Measurements from ENCODE around the gene GDE1.

GDE1 gene

DNA sequence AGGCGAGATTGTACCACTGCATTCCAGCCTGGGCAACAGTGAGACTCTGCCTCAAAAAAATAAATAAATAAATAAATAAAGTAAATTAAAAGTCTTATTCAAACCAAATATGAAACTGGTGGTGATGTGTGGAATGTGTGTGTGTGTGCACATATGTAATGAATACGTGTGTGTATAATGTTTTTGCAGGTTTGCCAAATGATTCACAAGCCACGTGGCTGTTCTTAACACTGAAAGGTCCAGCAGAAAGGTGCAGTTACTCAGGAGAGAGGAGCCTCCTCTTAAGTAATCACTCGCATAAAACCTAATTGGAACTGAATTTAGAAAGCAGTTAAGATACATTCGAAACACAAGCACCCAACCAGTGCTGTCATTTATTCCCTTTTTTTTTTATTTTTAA is 22.9 kb downstream of the GDE1 start:
- no peak for DNase-seq (ENCODE audit: low read depth)
- H3K4me3 ChIP-seq (ENCODE audit: low read depth, low read length): no peak overlapping the region

DNA sequence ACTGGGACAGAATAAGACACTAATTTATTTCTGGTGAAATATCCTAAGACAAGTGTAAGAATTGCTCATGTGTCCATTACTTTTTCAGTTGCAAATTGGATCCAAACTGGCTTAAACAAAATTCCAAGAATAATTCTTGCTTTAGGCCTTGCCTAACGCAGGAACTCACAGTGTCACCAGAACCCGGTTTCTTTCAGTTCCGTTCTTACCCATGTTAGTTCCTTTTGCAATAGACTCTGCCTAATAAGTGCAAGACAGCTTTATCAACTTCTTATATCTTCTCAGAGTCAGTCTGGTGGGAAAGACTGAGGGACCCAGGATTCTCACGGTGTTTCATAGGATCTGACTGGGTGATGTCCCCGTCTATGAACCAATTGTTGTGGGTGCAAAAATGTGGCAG is 24.7 kb downstream of the GDE1 start:
- DNase-seq (ENCODE audit: low read depth): no peak

DNA sequence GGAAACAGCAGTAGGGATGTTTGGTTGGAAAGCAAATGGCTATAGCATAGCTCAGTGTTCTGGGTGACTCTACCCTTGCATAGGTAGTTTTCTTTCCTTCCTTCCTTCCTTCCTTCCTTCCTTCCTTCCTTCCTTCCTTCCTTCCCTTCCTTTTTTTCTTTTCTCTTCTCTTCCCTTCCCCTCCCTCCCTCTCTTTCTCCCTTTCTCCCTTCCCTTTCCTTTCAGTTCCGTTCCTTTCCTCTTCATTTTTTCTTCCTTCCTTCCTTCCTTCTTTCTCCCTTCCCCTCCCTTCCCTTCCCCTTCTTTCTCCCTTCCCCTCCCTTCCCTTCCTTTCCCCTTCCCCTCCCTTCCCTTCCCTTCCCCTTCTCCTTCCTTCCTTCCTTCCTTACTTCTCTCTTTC is 31.3 kb downstream of the GDE1 start:
- DNase-seq (ENCODE audit: low read depth): no peak
- no peak overlapping the region for H3K4me3 ChIP-seq (ENCODE audit: low read depth, low read length)

More for the DNA sequence above, 24.7 kb downstream of the GDE1 start:
- H3K4me3 ChIP-seq (ENCODE audit: low read depth, low read length): no peak overlapping the region

DNA sequence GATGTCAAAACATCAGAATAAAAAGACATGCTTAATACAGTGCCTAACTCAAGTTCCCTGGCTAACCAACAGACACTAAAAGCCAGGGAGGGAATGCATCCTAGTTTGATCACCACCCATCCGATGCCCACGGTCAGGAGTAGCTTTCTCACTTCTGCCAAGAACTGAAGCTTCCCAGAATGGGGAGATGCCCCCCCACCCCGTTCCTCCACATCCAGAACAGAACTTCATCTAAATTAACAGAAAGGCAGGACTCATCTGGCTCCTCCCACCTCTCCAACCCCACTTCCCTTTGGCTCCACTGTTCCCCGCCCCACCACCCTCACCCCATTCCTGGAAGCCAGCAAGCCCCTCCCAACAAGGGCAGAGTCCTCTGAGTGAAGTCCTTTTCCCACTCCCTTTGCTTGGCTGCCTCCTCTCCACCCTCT is 33.7 kb downstream of the GDE1 start:
- no peak for DNase-seq (ENCODE audit: low read depth)
- H3K4me3 ChIP-seq (ENCODE audit: low read depth, low read length): no peak overlapping the region

DNA sequence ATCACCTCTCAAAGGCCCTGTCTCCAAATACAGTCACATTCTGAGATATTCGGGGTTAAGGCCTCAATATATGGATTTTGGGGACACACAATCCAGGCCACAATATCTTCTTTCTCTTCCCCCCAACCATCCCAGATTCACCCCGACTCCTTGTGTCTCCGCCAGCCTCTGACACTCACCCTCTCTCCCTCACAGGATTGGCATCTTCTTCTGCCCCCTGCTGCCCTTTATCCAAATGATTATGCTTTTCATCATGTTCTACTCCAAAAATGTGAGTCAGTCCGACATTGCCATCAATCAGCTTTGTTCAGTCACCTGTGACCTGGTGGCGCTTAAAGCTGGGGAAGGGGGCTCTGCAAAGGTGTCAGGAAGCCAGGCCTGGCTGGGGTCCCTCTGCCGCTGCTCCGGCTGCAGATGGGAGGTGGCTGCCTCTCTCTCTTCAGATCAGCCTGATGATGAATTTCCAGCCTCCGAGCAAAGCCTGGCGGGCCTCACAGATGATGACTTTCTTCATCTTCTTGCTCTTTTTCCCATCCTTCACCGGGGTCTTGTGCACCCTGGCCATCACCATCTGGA is 35.1 kb downstream of the GDE1 start:
- no peak overlapping the region for H3K4me3 ChIP-seq (ENCODE audit: low read depth, low read length)
- DNase-seq (ENCODE audit: low read depth): no peak

DNA sequence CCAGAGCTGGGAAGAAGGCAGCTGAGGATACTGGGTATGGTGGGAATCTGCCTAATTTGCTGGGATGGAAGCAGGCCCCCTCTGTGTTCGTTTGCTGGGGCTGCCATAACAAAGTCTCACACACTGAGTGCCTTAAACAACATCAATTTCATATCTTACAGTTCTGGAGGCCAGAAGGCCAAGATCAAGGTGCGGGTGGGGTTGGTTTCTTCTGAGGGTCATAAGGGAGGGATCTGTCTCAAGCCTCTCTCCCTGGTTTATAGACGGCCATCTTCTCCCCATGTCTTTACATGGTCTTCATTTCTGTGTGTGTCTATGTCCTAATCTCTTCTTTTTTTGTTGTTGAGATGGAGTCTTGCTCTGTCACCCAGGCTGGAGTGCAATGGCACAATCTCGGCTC is 35.8 kb downstream of the GDE1 start:
- DNase-seq (ENCODE audit: low read depth): no peak
- H3K4me3 ChIP-seq (ENCODE audit: low read depth, low read length): no peak overlapping the region

DNA sequence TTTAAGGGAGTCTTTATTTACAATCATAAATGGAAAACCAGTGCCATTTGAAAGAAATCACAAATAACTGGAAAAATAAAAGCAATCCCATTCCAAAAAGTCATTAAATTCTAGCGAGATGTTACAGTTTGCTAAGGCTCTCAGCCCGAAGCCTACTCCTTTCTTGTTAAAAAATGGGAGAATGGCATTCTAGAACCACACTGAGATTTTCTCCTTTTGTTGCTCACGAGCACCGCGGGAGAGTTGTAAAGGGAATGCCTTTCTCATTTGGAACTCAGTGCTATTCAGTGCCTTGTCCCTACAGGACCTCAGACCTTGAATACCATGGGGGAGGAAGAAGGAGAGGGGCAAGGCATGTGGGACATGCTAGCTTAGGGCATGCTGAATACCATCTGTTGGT is 36.3 kb downstream of the GDE1 start:
- no peak overlapping the region for H3K4me3 ChIP-seq (ENCODE audit: low read depth, low read length)
- DNase-seq (ENCODE audit: low read depth): no peak

DNA sequence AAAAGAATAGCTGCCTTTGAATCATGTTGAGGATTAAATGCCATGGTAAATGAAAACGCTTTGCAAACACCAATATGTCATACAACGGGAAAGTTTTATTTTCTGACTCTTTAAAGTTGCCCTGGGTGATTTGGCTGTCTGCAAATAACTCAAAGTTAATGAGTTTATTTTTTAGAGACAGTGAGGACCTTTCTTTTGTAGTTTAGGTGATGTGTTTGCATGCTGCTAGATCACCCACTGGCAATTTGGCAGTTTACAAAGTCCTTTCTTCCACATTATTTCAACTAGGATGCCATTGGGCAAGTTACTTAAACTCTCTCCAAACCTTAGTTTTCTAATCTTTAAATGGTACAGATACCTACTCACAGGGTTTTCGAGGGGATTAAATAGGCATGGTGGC is 37.8 kb downstream of the GDE1 start:
- DNase-seq (ENCODE audit: low read depth): no peak

DNA sequence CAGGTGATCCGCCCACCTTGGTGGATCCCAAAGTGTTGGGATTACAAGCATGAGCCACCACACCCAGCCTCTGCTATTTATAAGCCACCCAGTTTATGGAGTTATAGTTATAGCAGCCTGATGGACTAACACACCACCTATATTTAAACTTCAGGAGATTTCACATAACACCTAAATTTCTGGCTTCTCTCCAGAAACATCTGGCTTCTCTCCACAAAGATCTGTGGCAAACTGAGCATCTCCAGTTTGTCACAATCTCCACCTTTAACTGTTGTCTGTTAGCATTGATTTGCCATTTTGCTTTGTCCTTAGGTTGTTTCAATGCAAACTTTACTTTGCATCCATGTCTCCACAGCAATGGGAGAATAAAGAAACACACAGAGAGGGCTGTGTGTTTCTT is 39.6 kb downstream of the GDE1 start:
- DNase-seq (ENCODE audit: low read depth): no peak
- no peak overlapping the region for H3K4me3 ChIP-seq (ENCODE audit: low read depth, low read length)

More for the DNA sequence above, 37.8 kb downstream of the GDE1 start:
- H3K4me3 ChIP-seq (ENCODE audit: low read depth, low read length): no peak overlapping the region

DNA sequence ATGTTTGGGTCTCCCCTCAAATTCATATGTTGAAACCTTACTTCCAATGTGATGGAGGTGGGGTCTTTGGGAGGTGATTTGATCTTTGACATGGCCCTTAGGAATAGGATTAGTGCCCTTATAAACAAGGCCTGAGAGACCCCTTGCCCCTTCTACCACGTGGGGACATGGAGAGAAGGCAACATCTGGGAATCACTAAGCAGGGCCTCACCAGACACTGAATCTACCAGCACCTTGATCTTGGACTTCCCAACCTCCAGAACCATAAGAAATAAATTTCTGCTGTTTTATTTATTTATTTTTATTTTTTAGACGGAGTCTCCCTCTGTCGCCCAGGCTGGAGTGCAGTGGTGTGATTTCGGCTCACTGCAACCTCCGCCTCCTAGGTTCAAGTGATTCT is 40.1 kb downstream of the GDE1 start:
- DNase-seq (ENCODE audit: low read depth): no peak

DNA sequence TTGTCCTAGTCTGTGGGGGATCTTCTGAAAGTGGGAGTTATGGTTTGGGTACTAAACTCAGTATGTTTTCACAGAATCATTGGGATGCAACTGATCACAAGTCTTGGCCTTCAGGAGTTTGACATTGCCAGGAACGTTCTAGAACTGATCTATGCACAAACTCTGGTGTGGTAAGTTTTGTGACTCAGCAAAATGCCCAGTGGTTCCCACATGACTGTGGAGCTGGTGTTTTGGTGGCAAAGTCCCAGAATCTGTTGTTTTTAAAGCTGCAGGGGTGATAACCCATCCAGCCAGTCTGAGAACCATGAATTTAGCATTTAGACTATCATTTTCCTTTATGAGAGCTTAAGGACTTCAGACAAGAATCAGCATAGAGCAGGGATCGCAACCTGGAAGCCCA is 40.6 kb downstream of the GDE1 start:
- DNase-seq (ENCODE audit: low read depth): no peak
- H3K4me3 ChIP-seq (ENCODE audit: low read depth, low read length): no peak overlapping the region

More for the DNA sequence above, 40.1 kb downstream of the GDE1 start:
- no peak overlapping the region for H3K4me3 ChIP-seq (ENCODE audit: low read depth, low read length)

DNA sequence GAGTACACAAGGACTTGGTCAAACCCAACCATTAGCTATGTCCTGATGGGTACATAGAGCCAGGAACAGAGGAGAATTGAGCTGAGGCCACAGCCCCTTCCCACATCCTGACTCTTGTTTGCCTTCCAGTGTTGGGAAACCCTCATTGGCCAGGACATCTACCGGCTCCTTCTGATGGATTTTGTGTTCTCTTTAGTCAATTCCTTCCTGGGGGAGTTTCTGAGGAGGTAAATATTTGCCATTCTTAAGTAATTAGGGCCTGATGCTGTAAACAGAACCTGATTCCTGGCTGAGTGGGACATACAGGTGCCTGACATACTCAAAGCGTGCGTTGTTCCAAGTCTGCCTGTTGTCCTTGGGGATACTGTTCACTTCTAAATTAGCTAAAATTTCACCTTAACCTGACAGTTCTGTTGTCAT is 42.6 kb downstream of the GDE1 start:
- no peak overlapping the region for H3K4me3 ChIP-seq (ENCODE audit: low read depth, low read length)
- no peak for DNase-seq (ENCODE audit: low read depth)

DNA sequence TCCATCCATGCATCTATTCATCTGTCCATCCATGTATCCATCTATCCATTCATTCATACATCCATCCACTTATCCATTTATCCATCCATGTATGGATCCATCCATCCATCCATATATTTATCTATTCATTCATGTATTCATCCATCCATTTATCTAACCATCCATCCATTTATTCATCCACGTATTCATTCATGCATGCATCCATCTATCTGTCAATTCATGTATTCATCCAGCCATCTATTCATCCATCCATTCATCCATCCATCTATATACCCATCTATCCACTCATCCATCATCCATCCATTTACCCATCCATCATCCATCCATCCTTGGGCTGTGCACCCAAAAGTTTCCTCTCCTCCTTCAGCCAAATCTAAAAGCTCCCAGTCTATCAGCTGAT is 43.4 kb downstream of the GDE1 start:
- no peak overlapping the region for H3K4me3 ChIP-seq (ENCODE audit: low read depth, low read length)
- no peak for DNase-seq (ENCODE audit: low read depth)

DNA sequence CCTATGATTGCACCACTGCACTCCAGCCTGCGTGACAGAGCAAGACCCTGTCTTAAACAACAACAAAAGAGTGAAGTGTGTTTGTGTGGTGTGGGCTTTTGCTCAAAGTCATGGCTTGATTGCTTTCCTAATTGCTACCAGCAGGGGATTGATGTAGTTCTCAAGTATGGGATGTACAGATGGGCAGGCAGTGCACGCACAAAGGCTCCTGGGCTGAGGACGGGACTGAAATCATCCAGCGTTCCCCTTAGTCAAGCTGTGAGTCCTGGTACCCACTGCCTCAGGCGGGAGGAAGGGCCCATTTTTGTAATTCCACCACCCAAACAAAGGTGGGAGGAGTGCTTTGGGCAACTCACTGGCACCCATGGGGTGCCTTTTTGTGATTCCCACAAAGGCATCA is 47.3 kb downstream of the GDE1 start:
- no peak overlapping the region for H3K4me3 ChIP-seq (ENCODE audit: low read depth, low read length)

DNA sequence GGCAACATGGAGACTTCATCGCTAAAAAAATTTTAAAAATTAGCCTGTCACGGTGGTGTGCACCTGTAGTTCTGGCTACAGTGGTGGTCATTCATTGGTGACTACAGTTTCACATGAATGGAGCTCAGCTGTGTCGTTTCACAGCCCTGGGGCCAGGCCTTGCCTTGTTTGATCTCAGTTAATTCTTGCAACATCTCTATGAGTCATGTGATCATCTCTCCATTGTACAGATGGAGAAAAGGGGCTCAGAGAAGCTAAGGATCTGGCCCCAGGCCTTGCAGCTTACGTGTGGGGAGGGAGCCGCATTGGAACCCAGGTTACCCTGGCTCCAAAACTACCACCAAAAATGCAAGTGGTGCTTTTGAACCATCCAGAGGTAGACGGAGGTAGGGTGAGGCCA is 49.4 kb downstream of the GDE1 start:
- no peak overlapping the region for H3K4me3 ChIP-seq (ENCODE audit: low read depth, low read length)
- DNase-seq (ENCODE audit: low read depth): no peak

More for the DNA sequence above, 47.3 kb downstream of the GDE1 start:
- no peak for DNase-seq (ENCODE audit: low read depth)

DNA sequence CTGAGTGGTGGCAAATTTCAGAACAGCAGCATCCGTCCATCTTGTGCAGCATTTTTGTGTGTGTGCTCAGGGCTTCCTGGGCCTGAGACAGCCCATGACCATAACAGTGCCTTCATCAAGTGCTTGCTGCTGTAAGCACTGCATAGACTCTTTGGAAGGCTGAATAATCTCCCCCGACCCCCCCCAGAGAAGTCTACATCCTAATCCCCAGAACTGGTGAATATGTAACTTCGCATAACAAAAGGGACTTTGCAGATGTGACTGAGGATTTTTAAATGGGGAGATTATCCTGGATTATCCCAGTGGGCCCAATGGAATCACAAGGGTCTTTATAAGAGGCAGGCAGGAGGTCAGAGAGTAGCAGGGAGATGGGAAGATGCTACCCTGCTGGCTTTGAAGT is 53.6 kb downstream of the GDE1 start:
- no peak for DNase-seq (ENCODE audit: low read depth)
- H3K4me3 ChIP-seq (ENCODE audit: low read depth, low read length): no peak overlapping the region

DNA sequence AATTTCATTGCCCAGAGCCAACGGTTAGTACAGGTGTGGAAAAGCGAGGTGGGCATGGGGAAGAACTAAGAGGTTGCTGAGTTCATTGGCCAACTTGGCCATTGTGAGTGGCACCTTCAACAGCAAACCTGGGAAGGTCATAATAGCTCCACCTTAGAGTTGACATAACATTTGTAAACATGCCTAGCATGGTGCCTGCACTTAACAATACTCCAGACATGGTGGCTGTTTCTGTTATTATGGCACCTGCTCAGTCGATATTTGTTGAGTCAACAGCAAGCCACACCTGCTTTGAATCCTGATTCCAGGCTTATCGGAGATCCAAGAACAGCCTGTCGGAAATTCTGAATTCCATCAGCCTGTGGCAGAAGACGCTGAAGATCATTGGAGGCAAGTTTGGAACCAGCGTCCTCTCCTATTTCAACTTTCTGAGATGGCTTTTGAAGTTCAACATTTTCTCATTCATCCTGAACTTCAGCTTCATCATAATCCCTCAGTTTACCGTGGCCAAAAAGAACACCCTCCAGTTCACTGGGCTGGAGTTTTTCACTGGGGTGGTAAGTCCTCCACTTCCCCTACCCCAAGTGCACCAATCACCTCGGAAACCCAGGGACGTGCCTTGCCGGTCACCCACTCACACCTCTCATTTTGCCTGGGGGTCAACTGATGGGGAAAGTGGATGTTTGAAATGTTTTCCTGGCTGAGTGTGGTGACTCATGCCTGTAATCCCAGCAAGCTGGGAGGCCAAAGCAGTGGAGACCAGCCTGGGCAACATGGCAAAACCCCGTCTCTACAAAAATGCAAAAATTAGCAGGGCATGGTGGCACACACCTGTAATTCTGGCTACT is 58.2 kb downstream of the GDE1 start:
- no peak overlapping the region for H3K4me3 ChIP-seq (ENCODE audit: low read depth, low read length)
- DNase-seq (ENCODE audit: low read depth): no peak

DNA sequence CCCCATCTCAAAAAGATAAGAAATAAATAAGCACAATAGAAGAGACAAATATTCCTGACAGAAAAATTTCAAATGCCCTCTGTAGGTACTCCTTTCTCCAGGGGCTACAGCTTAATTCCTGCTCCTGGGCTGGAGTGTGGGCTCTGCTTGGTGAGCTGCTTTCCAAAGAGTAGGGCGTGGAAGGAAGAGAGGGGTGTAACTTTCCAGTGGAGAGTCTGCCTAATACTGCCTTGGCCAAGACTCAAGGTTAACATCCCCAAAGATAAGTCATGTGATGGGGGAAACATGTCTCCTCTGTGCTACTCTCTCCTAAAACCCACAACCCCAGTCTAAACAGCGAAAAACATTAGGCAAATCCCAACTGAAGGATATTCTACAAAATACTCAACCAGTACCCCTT is 61.5 kb downstream of the GDE1 start:
- no peak for DNase-seq (ENCODE audit: low read depth)
- H3K4me3 ChIP-seq (ENCODE audit: low read depth, low read length): no peak overlapping the region

DNA sequence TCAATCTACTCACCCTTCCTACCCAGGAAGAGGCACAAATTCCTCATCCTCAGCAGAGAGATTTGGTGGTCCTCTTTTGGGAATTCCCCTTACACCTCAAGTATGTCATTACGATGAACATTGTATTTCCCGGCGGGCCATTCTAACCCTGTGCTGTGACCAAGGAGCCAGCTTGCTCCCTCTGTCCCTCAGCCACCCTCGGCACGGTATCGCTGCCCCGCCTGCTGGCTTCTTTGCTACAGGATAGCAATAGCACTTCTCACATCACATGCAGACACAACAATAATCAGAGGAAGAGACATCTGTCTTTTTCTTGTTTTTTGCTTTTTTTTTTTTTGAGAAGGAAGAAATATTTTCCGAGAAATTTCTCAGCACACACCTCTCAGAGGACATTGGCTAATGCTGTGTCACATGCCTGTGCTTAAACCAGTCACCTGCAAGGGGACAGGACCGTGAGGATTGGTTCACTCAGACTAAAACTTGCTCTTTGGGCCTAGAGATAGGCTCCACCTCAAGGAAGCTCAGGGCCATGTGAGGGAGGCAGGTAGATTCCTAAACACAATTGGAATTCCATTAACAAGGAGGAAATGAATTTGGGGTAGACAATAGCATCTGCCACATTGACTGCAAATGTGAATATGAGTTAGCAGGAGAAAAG is 63.0 kb downstream of the GDE1 start:
- no peak overlapping the region for H3K4me3 ChIP-seq (ENCODE audit: low read depth, low read length)
- no peak for DNase-seq (ENCODE audit: low read depth)
